Endothelial cell of umbilical vein (primary cell): ENCODE data around the gene RAB3C. TPM values are rescaled to one million over a fixed set of nuclear protein-coding genes. Genes with fewer than 3 reads are reported as not detected.

Experiments used
- BruUV-seq: library from RNA; stranded (reverse); fragments of 400-500 nt; replicated peaks from 2 replicates; lab custom pipeline; 2021; lab: Mats Ljungman, UMichigan
- CTCF ChIA-PET: fragments of 300-600, 350-600 bp; sonication (Branson Sonifier 250); formaldehyde crosslinking; loops from one replicate; lab custom pipeline; 2021; ENCODE audit warnings: antibody characterized with exemption, inconsistent platforms; lab: Charles Lee
- POLR2A ChIA-PET: fragments of 300-600, 350-600 bp; sonication (Branson Sonifier 250); formaldehyde crosslinking; loops from one replicate; lab custom pipeline; 2021; ENCODE audit warnings: antibody characterized with exemption, inconsistent platforms; lab: Charles Lee
- DNase-seq: peaks from one replicate; pipeline ENCODE4 v3.0.0-alpha.2; 2011; ENCODE audit warnings: low read depth, low spot score
- FAIRE-seq: peaks from 2 replicates; lab custom pipeline; 2011; peaks lifted over from hg19 to GRCh38; lab: Jason Lieb, UNC
- H2AFZ ChIP-seq: 2 replicates; pipeline ENCODE4 v1.6.0; 2012; ENCODE audit warnings: low read depth, low read length, control low read depth, inconsistent platforms
- H3K27ac ChIP-seq: 2 replicates; pipeline ENCODE4 v1.5.1; 2011; ENCODE audit warnings: low read depth, mild to moderate bottlenecking, control low read depth, low read length, moderate library complexity; ENCODE audit not compliant: insufficient read depth
- H3K27me3 ChIP-seq, 2 experiments: 2 replicates each; pipeline versions ENCODE4 v1.6.0 to v1.6.1; 2011; ENCODE audit warnings: low read length in 2 of 2, mixed read lengths in 1 of 2; ENCODE audit not compliant: control insufficient read depth in 2 of 2, insufficient read depth in 2 of 2
- H3K36me3 ChIP-seq, 2 experiments: 2 replicates in 1 of 2; 3 replicates in 1 of 2; pipeline ENCODE4 v1.5.1; 2011; ENCODE audit warnings: low read length in 2 of 2, mild to moderate bottlenecking in 1 of 2, moderate library complexity in 1 of 2; ENCODE audit not compliant: control insufficient read depth in 2 of 2, insufficient read depth in 2 of 2; ENCODE audit errors: extremely low read depth in 1 of 2
- H3K4me1 ChIP-seq: 3 replicates; pipeline ENCODE4 v1.5.1; 2011; ENCODE audit warnings: mild to moderate bottlenecking, low read length; ENCODE audit not compliant: control insufficient read depth, insufficient read depth; ENCODE audit errors: extremely low read depth
- H3K4me2 ChIP-seq: 2 replicates; pipeline ENCODE4 v1.6.1; 2011; ENCODE audit warnings: low read length, control low read depth, mixed read lengths; ENCODE audit not compliant: insufficient read depth
- H3K4me3 ChIP-seq, 3 experiments: fragments of 200-600 bp in 1 of 3; sonication (generic), shearing (Covaris generic) in 1 of 3; replicated peaks in 1 of 3; 2 replicates each; pipeline ENCODE4 v1.5.1; 2011 to 2016; ENCODE audit warnings: control low read depth in 3 of 3, low read length in 3 of 3, mild to moderate bottlenecking in 2 of 3, inconsistent platforms in 1 of 3, low read depth in 1 of 3, moderate library complexity in 1 of 3; ENCODE audit not compliant: insufficient read depth in 1 of 3
- H3K79me2 ChIP-seq: 2 replicates; pipeline ENCODE4 v1.6.0; 2012; ENCODE audit warnings: low read length, inconsistent platforms; ENCODE audit not compliant: control insufficient read depth, insufficient read depth
- H3K9ac ChIP-seq: replicated peaks from 2 replicates; pipeline ENCODE3; 2011; ENCODE audit warnings: low read length, control low read depth; ENCODE audit not compliant: insufficient read depth; ENCODE audit errors: extremely low read depth
- H3K9me1 ChIP-seq: replicated peaks from 3 replicates; pipeline ENCODE4 v1.6.0; 2011; ENCODE audit warnings: mild to moderate bottlenecking, low read length; ENCODE audit not compliant: control insufficient read depth, insufficient read depth; ENCODE audit errors: extremely low read depth
- H3K9me3 ChIP-seq: replicated peaks from 2 replicates; pipeline ENCODE4 v1.5.1; 2012; ENCODE audit warnings: low read length, inconsistent platforms; ENCODE audit not compliant: control insufficient read depth, insufficient read depth
- H4K20me1 ChIP-seq: replicated peaks from 2 replicates; pipeline ENCODE3; 2011; ENCODE audit warnings: mild to moderate bottlenecking, low read length; ENCODE audit not compliant: control insufficient read depth, insufficient read depth; ENCODE audit errors: extremely low read depth
- CTCF ChIP-seq, 2 donors: IDR thresholded peaks; 1 replicate in 1 of 2; 2 replicates in 1 of 2; pipeline ENCODE4 v1.5.1; 2011; ENCODE audit warnings: low read length in 2 of 2, mild to moderate bottlenecking in 2 of 2, moderate library complexity in 2 of 2, control low read depth in 1 of 2, inconsistent platforms in 1 of 2, low read depth in 1 of 2; ENCODE audit not compliant: insufficient read depth in 1 of 2; ENCODE audit errors: extremely low read depth in 1 of 2
- EZH2 ChIP-seq: IDR thresholded peaks from 2 replicates; pipeline ENCODE4 v1.6.1; 2012; ENCODE audit warnings: borderline replicate concordance, low read depth, mild to moderate bottlenecking, moderate library complexity, low read length, inconsistent platforms; ENCODE audit not compliant: severe bottlenecking
- FOS ChIP-seq: IDR thresholded peaks from 2 replicates; pipeline ENCODE4 v1.6.1; 2011; ENCODE audit warnings: mild to moderate bottlenecking, low read length, moderate library complexity, borderline replicate concordance; ENCODE audit not compliant: insufficient read depth
- GATA2 ChIP-seq: IDR thresholded peaks from 2 replicates; pipeline ENCODE4 v1.7.0; 2011; ENCODE audit warnings: low read depth, mild to moderate bottlenecking, moderate library complexity, mixed read lengths, low read length; ENCODE audit not compliant: insufficient read length, insufficient read depth
- JUN ChIP-seq: IDR thresholded peaks from 2 replicates; pipeline ENCODE4 v1.6.1; 2011; ENCODE audit warnings: borderline replicate concordance, low read depth; ENCODE audit not compliant: insufficient read length, insufficient read depth
- MAX ChIP-seq: IDR thresholded peaks from 2 replicates; pipeline ENCODE4 v1.6.1; 2011; ENCODE audit not compliant: insufficient read depth, insufficient read length
- MYC ChIP-seq: IDR thresholded peaks from one replicate; pipeline ENCODE4 v1.6.1; 2011; ENCODE audit warnings: mild to moderate bottlenecking, low read depth, low read length
- POLR2A ChIP-seq: IDR thresholded peaks from 2 replicates; pipeline ENCODE4 v1.6.1; 2012; ENCODE audit warnings: low read depth, mild to moderate bottlenecking, control low read depth, low read length
- POLR2AphosphoS5 ChIP-seq: IDR thresholded peaks from 2 replicates; pipeline ENCODE4 v1.6.1; 2012; ENCODE audit warnings: low read depth, mild to moderate bottlenecking, control low read depth, low read length, moderate library complexity; ENCODE audit not compliant: insufficient read depth
- dilution Hi-C: fragments of 300-500 bp; cut with MboI; formaldehyde crosslinking; loops from one replicate; pipeline ENCODE4 v1.15.0; 2019; ENCODE audit warnings: low sequenced_read_pairs; ENCODE audit not compliant: extremely low pct_ligation_motif_present
- intact Hi-C: fragments of 100-400 bp; cut with micrococcal nuclease; formaldehyde crosslinking; loops from one replicate; pipeline ENCODE4 v1.10.0; 2022
- polyA plus RNA-seq, 4 experiments: library from polyadenylated mRNA; depleted of rRNA in 3 of 4; stranded (reverse) in 3 of 4; unstranded in 1 of 4; fragments of >200 nt; gene quantifications; 2 replicates each; pipeline versions ENCODE4 v1.2.1 to v1.2.3, GENCODE V29; 2011 to 2012; ENCODE audit warnings: missing spikeins in 1 of 4
- total RNA-seq: library from RNA; stranded (reverse); gene quantifications from 2 replicates; pipeline ENCODE4 v1.2.3, GENCODE V29; 2021

RAB3C gene
- total and polyA plus RNA-seq, 2 donors (not counting 3 experiments of a cell fraction or from before 2014, with no cell fraction given), result 0.04 to 0.66 TPM

- ChIA-PET POLR2A (no interaction called here), CTCF (interaction anchor here (0.6 kb wide), 1 partner anchor 18 kb away, joined by 4 read pairs; no protein-coding TSS in a partner anchor)
- Histone ChIP-seq H3K9ac (no peak overlapping the region), H3K36me3 (no peaks in the 10 kb centered on the region), H3K4me3 (no peak overlapping the region), H3K9me1 (no peaks in the 10 kb centered on the region), H3K79me2 (no peaks in the 10 kb centered on the region), H3K27ac (no peak overlapping the region), H4K20me1 (no peaks in the 10 kb centered on the region), H3K4me1 (no peaks in the 10 kb centered on the region), H3K27me3 (peaks cover 6 to 13% of the 10 kb centered on the region in 2 experiments), H3K9me3 (no peaks in the 10 kb centered on the region), H2AFZ (no peak overlapping the region), H3K4me2 (no peak overlapping the region)
- no peak for DNase-seq
- no TSS peak for BruUV-seq
- dilution Hi-C loops, result no loop called here
- TF ChIP-seq FOS (no peak), JUN (no peak), CTCF (IDR thresholded peaks at IDR 0.05; ENCODE audit: extremely low read depth in 1 of 2, insufficient read depth in 1 of 2, low read depth in 1 of 2, low read length in 2 of 2) (no peak)
- intact Hi-C loops, result no loop called here
- FAIRE-seq, result no peak
These were observed 321.9 kb downstream of the RAB3C start for GRCh38 chr5:58904737-58905136.

GRCh38 chr5:58905944-58906343 lies 323.1 kb downstream of the RAB3C start:
- ChIA-PET POLR2A (no interaction called here), CTCF (interaction anchor here (1.5 kb wide), 1 partner anchor 14 kb away, joined by 6 read pairs; no protein-coding TSS in a partner anchor)
- no peaks in the 10 kb centered on the region for H3K36me3 ChIP-seq
- intact Hi-C loops, result no loop called here
- no peaks in the 10 kb centered on the region for H3K79me2 ChIP-seq
- no peaks in the 10 kb centered on the region for H3K9me3 ChIP-seq
- H3K9me1 ChIP-seq, result no peaks in the 10 kb centered on the region
- dilution Hi-C loops, result no loop called here
- no peak overlapping the region for H3K4me3 ChIP-seq
- no peak overlapping the region for H2AFZ ChIP-seq
- FAIRE-seq (no peak), DNase-seq (no peak)
- H3K4me1 ChIP-seq, result no peaks in the 10 kb centered on the region
- H3K9ac ChIP-seq, result no peak overlapping the region
- no peak overlapping the region for H3K4me2 ChIP-seq
- H3K27ac ChIP-seq, result no peak overlapping the region
- no peak for TF ChIP-seq CTCF (IDR thresholded peaks at IDR 0.05; ENCODE audit: extremely low read depth in 1 of 2, insufficient read depth in 1 of 2, low read depth in 1 of 2, low read length in 2 of 2)
- TF ChIP-seq JUN, result no peak
- TF ChIP-seq FOS, result no peak
- TF ChIP-seq EZH2, result no peak
- no peak for TF ChIP-seq GATA2
- TF ChIP-seq MAX, result no peak
- TF ChIP-seq POLR2A, result no peak
- TF ChIP-seq POLR2AphosphoS5, result no peak
- no peak for TF ChIP-seq MYC
- BruUV-seq, result no TSS peak
- no peaks in the 10 kb centered on the region for H4K20me1 ChIP-seq
- H3K27me3 ChIP-seq, result peaks cover 6 to 13% of the 10 kb centered on the region in 2 experiments
